ENCODE results near the gene TECTA.

DNA sequence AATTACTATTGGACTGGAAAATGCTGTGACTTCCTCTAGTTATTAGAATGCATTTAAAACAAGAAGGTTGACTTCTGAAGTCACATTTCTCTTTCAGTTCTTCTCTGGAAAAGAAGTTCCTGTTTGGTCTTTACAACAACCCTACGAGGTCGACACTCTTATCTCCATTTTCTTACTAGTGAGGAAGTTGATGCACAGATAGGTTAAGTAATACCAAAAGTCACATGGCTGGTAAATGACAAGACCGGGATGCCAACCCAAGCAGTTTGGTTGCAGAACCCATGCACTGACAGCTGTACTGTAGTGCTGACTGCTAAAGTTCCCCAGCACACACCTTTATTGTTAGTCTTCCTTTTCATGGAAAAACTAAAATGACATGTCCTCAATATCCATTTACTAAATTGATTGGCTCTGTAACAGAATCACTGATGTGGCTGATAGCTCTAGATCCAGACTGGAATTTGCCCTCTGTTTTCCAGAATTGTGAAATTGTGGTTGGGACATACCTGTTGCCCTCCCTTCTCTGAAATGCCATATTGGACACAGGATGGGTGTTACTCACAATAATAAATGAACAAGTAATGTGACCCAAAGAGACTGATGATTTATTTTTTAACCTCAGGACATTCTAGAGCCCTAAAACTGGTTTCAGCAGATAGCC is 9.4 kb upstream of the TECTA start:
- TF ChIP-seq, protein P1, sequence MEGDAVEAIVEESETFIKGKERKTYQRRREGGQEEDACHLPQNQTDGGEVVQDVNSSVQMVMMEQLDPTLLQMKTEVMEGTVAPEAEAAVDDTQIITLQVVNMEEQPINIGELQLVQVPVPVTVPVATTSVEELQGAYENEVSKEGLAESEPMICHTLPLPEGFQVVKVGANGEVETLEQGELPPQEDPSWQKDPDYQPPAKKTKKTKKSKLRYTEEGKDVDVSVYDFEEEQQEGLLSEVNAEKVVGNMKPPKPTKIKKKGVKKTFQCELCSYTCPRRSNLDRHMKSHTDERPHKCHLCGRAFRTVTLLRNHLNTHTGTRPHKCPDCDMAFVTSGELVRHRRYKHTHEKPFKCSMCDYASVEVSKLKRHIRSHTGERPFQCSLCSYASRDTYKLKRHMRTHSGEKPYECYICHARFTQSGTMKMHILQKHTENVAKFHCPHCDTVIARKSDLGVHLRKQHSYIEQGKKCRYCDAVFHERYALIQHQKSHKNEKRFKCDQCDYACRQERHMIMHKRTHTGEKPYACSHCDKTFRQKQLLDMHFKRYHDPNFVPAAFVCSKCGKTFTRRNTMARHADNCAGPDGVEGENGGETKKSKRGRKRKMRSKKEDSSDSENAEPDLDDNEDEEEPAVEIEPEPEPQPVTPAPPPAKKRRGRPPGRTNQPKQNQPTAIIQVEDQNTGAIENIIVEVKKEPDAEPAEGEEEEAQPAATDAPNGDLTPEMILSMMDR (IDR thresholded peaks at IDR 0.05): no peak
- no peak for TF ChIP-seq POLR2A (IDR thresholded peaks at IDR 0.05)
